MM.1S (cell line): ENCODE data around the gene NELFB.

Experiments
- EZH2phosphoT487 ChIP-seq: fragments of 300-600 bp; sonication (generic); IDR thresholded peaks from 2 replicates; pipeline ENCODE4 v1.6.1; 2018; ENCODE audit warnings: antibody characterized with exemption, low read length
- TF ChIP-seq, protein P1 (sequence below): fragments of 300-600 bp; sonication (generic); IDR thresholded peaks from 2 replicates; pipeline ENCODE4 v1.5.1; 2016; ENCODE audit warnings: antibody characterized with exemption, low read length, mixed read lengths

DNA sequence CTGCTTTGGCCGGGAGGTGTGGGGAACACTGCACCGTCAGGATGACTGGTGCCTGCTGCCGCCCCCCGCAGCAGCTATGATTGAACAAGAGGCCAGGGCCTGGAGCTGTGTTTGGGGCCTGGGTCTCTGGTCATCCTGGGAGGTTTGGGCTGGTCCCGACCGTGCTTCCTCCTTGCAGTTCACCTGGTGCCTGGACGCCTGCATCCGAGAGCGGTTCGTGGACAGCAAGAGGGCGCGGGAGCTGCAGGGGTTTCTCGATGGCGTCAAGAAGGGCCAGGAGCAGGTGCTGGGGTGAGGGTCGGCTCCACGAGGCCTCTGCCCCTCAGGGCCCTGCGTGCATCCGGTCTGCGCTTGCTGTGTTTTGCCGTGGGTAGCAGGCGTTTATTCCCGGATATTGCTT lies 8.9 kb downstream of the NELFB start:
- TF ChIP-seq, protein P1, sequence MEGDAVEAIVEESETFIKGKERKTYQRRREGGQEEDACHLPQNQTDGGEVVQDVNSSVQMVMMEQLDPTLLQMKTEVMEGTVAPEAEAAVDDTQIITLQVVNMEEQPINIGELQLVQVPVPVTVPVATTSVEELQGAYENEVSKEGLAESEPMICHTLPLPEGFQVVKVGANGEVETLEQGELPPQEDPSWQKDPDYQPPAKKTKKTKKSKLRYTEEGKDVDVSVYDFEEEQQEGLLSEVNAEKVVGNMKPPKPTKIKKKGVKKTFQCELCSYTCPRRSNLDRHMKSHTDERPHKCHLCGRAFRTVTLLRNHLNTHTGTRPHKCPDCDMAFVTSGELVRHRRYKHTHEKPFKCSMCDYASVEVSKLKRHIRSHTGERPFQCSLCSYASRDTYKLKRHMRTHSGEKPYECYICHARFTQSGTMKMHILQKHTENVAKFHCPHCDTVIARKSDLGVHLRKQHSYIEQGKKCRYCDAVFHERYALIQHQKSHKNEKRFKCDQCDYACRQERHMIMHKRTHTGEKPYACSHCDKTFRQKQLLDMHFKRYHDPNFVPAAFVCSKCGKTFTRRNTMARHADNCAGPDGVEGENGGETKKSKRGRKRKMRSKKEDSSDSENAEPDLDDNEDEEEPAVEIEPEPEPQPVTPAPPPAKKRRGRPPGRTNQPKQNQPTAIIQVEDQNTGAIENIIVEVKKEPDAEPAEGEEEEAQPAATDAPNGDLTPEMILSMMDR: no peak
- no peak for TF ChIP-seq EZH2phosphoT487
